Measurements from ENCODE around the gene TSEN34.
"Not testable (repeated sequence)": the region's sequence is repeated elsewhere in the genome, so short reads cannot be mapped to it uniquely, and the experiment has no call there.

Gene TSEN34

DNA sequence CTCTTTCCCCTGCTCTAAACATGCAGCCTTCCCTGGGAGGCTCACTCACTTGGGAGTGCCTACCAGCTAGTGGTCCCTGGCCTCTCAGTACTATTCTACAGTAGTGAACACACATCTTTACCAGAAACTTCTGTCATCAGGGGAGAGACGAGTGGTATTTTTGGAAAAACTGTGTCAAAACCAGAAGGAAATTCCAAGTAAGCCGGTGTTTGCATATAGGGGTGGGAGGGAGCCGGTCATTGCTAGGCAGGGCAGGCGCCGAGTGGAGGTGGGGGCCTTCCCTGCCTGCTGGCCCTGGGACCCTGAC is 16.5 kb downstream of the TSEN34 start:
- TF ChIP-seq, protein P1, sequence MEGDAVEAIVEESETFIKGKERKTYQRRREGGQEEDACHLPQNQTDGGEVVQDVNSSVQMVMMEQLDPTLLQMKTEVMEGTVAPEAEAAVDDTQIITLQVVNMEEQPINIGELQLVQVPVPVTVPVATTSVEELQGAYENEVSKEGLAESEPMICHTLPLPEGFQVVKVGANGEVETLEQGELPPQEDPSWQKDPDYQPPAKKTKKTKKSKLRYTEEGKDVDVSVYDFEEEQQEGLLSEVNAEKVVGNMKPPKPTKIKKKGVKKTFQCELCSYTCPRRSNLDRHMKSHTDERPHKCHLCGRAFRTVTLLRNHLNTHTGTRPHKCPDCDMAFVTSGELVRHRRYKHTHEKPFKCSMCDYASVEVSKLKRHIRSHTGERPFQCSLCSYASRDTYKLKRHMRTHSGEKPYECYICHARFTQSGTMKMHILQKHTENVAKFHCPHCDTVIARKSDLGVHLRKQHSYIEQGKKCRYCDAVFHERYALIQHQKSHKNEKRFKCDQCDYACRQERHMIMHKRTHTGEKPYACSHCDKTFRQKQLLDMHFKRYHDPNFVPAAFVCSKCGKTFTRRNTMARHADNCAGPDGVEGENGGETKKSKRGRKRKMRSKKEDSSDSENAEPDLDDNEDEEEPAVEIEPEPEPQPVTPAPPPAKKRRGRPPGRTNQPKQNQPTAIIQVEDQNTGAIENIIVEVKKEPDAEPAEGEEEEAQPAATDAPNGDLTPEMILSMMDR (IDR thresholded peaks at IDR 0.05; ENCODE audit: extremely low read depth, missing control alignments): no peak
- no peak for DNase-seq (ENCODE audit: low spot score)

GRCh38 chr19:54207983-54208783 is 17.1 kb downstream of the TSEN34 start:
- TF ChIP-seq, protein P1 (IDR thresholded peaks at IDR 0.05; ENCODE audit: extremely low read depth, missing control alignments): no peak

DNA sequence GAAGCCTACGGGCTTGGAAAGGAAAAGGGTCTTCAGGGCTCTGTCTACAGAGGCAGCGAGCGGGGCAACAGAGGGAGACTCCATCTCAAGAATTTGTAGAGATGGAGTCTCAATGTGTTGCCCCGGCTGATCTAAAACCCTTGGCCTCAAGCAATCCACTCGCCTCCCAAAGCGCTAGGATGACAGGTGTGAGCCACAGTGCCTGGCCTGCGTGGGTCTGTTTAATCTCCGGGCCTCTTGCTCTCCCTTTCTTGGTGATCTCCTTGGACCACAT is 17.6 kb downstream of the TSEN34 start:
- no peak for DNase-seq (ENCODE audit: low spot score)
- TF ChIP-seq, protein P1 (IDR thresholded peaks at IDR 0.05; ENCODE audit: extremely low read depth, missing control alignments): no peak

More at GRCh38 chr19:54207983-54208783, 17.1 kb downstream of the TSEN34 start:
- peak; percentile 57 for DNase-seq (ENCODE audit: low spot score)

DNA sequence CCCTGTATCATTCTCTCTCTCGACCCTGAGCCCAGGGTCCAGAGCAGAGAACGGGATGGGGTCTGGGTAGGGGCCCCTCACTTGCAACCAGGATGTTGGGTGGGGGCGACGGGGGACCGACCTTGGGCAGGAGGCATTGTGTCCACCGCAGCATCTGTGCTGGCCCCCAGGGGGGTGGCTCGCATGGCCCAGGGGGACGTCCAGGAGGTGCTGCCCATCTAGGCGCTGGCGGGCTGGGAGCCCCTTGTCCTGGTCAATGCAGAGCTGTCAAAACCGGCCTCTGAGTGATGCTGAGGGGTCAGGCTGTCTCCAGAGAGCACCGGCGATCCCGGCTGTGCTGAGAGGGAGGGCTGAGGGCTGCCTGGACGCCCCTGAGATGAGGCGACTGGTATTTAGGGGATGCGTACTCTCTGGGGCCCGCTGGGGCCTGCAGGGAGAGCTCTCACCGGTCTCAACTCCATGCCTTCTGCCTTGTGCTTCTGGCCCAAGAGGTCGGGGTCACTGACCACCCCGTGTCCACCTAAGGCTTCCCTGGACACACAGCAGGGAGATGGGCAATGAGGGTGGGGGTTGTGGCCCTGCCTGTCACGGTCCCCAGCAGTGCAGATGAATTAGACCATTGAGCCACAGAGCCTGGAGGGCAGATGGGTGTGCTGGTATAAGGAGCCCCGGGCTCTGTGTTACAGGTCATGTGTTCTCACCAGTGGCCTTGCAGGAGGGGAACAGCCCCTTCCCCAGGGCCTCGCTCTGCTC is 18.1 kb downstream of the TSEN34 start:
- TF ChIP-seq, protein P1 (IDR thresholded peaks at IDR 0.05; ENCODE audit: extremely low read depth, missing control alignments): no peak
- no peak for DNase-seq (ENCODE audit: low spot score)

DNA sequence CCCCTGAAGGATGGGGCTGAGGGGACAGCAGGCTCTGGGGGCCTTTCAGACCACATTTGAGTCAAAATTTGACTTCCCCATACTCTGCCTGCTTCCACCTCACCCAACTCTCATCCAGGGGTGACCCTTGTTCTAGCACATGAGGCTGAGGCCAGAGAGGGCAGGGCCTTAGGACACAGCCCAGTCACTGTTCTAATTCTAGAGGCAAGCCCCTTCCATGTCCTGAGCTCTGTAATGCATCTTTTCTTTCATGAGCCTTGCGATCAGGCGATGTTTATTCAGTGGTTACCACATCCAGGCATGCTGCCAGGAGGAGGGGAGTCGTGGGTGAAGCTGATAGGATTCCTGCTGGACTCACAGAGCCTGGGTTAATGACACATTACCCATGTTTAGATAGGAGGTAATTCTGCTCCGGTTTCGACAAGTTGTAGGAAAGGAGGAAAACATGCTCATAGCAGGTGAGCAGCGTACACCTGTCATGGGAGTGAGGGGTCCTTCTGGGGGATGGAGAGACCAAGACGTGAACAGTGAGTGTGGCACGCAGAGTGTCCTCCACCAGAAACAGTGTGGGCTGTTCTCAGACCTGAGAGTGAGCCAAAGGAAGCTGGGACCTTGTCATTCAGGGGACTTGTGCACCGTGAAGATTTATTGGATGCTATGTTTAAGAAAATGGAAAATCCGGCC is 18.8 kb downstream of the TSEN34 start:
- no peak for DNase-seq (ENCODE audit: low spot score)
- TF ChIP-seq, protein P1 (IDR thresholded peaks at IDR 0.05; ENCODE audit: extremely low read depth, missing control alignments): no peak

- no peak for DNase-seq (ENCODE audit: low spot score)
Measured at GRCh38 chr19:54211235-54211634, 20.1 kb downstream of the TSEN34 start.

GRCh38 chr19:54214217-54214616 is 23.1 kb downstream of the TSEN34 start:
- DNase-seq (ENCODE audit: low spot score): not testable (repeated sequence)

More at GRCh38 chr19:54211235-54211634, 20.1 kb downstream of the TSEN34 start:
- TF ChIP-seq, protein P1 (IDR thresholded peaks at IDR 0.05; ENCODE audit: extremely low read depth, missing control alignments): no peak

GRCh38 chr19:54214734-54215133 is 23.6 kb downstream of the TSEN34 start:
- not testable (repeated sequence) for DNase-seq (ENCODE audit: low spot score)

All from GM20000 (cell line).